LNCAP (cell line): ENCODE data around the gene PLSCR1.

Experiments used
- TF ChIP-seq, protein P1 (sequence below): fragments of 450-650 bp; IDR thresholded peaks from 2 replicates; pipeline ENCODE4 v1.5.1; 2017; ENCODE audit warnings: mild to moderate bottlenecking

The PLSCR1 gene

GRCh38 chr3:146523531-146523930 is 20.9 kb downstream of the PLSCR1 start:
- TF ChIP-seq, protein P1, sequence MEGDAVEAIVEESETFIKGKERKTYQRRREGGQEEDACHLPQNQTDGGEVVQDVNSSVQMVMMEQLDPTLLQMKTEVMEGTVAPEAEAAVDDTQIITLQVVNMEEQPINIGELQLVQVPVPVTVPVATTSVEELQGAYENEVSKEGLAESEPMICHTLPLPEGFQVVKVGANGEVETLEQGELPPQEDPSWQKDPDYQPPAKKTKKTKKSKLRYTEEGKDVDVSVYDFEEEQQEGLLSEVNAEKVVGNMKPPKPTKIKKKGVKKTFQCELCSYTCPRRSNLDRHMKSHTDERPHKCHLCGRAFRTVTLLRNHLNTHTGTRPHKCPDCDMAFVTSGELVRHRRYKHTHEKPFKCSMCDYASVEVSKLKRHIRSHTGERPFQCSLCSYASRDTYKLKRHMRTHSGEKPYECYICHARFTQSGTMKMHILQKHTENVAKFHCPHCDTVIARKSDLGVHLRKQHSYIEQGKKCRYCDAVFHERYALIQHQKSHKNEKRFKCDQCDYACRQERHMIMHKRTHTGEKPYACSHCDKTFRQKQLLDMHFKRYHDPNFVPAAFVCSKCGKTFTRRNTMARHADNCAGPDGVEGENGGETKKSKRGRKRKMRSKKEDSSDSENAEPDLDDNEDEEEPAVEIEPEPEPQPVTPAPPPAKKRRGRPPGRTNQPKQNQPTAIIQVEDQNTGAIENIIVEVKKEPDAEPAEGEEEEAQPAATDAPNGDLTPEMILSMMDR, result no peak

DNA sequence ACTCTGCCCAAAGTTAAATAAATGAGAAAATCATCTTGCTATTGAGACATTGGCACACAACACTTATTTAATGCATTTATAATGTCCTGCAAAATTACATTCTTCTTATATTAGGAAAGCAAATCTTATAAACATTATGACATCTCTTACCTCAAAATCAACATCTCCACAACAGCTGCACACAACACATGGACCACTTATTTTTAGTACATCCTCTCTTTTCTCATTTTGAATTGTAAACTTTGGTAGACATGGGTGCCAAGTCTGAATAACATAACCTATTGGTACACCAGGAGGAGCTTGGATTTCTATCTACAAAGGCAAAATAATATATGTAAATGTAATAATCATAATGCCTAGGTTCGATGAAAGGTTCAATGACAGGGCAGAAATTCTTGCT is 23.0 kb downstream of the PLSCR1 start:
- TF ChIP-seq, protein P1, result no peak

- TF ChIP-seq, protein P1, result no peak
These were observed 24.6 kb downstream of the PLSCR1 start for GRCh38 chr3:146519810-146520209.

- TF ChIP-seq, protein P1, result no peak
These were observed 26.5 kb downstream of the PLSCR1 start for GRCh38 chr3:146517684-146518435.

GRCh38 chr3:146513386-146514051 is 30.9 kb downstream of the PLSCR1 start:
- TF ChIP-seq, protein P1, result no peak

- TF ChIP-seq, protein P1, result no peak
These were observed 32.8 kb downstream of the PLSCR1 start for GRCh38 chr3:146511402-146512134.

DNA sequence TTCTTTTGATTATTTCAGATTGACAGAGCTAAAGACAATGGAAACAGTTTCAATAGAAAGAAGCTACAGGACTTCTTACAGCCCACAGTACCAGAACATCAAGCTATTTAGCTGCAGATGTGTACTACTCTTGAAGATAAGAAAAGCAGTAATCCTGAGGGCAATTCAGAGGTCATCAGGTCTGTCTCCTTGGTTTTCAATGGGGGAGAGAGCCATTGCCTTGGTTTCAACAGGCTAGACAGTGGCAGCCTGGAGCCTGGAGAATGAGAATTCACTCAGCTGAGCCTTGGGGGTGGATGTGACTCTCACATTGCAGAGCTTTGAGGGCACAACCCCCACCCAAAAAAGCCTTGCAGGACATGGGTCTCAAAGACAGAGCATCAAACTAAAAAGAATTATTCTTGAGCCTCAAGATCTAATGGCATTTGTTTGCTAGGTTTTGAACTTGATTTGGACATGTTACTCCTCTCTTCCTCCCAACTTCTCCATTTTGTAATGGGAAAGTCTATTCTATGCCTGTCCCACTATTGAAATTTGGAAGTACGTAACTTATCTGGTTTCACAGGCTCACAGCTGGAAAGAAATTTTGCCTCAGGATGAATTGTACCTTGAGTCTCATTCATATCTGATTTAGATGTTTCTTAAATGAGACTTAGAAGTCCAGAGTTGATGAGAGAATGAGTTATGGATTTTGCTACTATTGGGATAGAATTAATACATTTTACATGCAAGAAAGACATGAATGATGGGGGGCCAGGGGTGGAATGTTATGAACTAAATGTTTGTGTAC is 36.9 kb downstream of the PLSCR1 start:
- TF ChIP-seq, protein P1, result no peak
